Endothelial cell (in vitro differentiated cells): ENCODE measurements around the gene TCF19. TPM values are rescaled to one million over a fixed set of nuclear protein-coding genes. Genes with fewer than 3 reads are reported as not detected.

Source experiments
- DNase-seq: peaks from one replicate; pipeline ENCODE4 v3.0.0; 2021; ENCODE audit warnings: low spot score
- H3K27ac Mint-ChIP-seq: one replicate; pipeline ENCODE4 v1.8.0; 2021; ENCODE audit warnings: mixed read lengths, inconsistent platforms; ENCODE audit not compliant: unreplicated experiment
- H3K27me3 Mint-ChIP-seq: one replicate; pipeline ENCODE4 v1.8.0; 2021; ENCODE audit warnings: mild to moderate bottlenecking, moderate library complexity, mixed read lengths, inconsistent platforms; ENCODE audit not compliant: unreplicated experiment
- H3K36me3 Mint-ChIP-seq: one replicate; pipeline ENCODE4 v1.8.0; 2021; ENCODE audit warnings: mild to moderate bottlenecking, low read depth, mixed read lengths, inconsistent platforms; ENCODE audit not compliant: unreplicated experiment
- H3K4me1 Mint-ChIP-seq: one replicate; pipeline ENCODE4 v1.8.0; 2021; ENCODE audit warnings: mild to moderate bottlenecking, mixed read lengths, inconsistent platforms; ENCODE audit not compliant: unreplicated experiment
- H3K4me3 Mint-ChIP-seq: one replicate; pipeline ENCODE4 v1.8.0; 2021; ENCODE audit warnings: mild to moderate bottlenecking, mixed read lengths, inconsistent platforms; ENCODE audit not compliant: unreplicated experiment
- H3K9me3 Mint-ChIP-seq: one replicate; pipeline ENCODE4 v1.8.0; 2021; ENCODE audit warnings: mixed read lengths, inconsistent platforms; ENCODE audit not compliant: unreplicated experiment
- CTCF ChIP-seq: fragments of 200-600 bp; sonication (generic); IDR thresholded peaks from one replicate; pipeline ENCODE4 v1.5.0; 2021; ENCODE audit warnings: antibody characterized with exemption; ENCODE audit not compliant: unreplicated experiment
- total RNA-seq: library from RNA; stranded (reverse); fragmentation: NEBNext Ultra II Directional; extraction: Animal tissue kit (Norgen Biotek cat#: 25700); gene quantifications from one replicate; pipeline ENCODE4 v1.2.1, GENCODE V29; 2021; ENCODE audit not compliant: unreplicated experiment

TCF19 gene
- total RNA-seq, 1 donor from 2014 or later, result 17.2 TPM

GRCh38 chr6:31113861-31114540 is 44.4 kb upstream of the TCF19 start:
- Mint-ChIP-seq H3K27me3 (peaks cover 21% of the 10 kb centered on the region), H3K9me3 (no peaks in the 10 kb centered on the region), H3K4me3 (no peak overlapping the region), H3K36me3 (no peaks in the 10 kb centered on the region), H3K4me1 (peaks cover 12% of the 10 kb centered on the region), H3K27ac (no peak overlapping the region)
- no peak for TF ChIP-seq CTCF
- no peak for DNase-seq

GRCh38 chr6:31114541-31114878 is 43.9 kb upstream of the TCF19 start, which contains the start of gene PSORS1C1:
Gene PSORS1C1, plus strand, starts transcription at chr6:31114800. Its CDS starts 14,833 bp downstream, at chr6:31129633.
- no peak for TF ChIP-seq CTCF
- Mint-ChIP-seq H3K9me3 (no peaks in the 10 kb centered on the region), H3K4me1 (peaks cover 12% of the 10 kb centered on the region), H3K27me3 (peaks cover 21% of the 10 kb centered on the region), H3K27ac (peak within 1 kb of the TSS; percentile 82), H3K36me3 (no peaks in the 10 kb centered on the region), H3K4me3 (no peak within 1 kb of the TSS)
- no peak for DNase-seq

- no peak for DNase-seq
Observed at GRCh38 chr6:31114970-31115849, 43.2 kb upstream of the TCF19 start.

GRCh38 chr6:31115941-31116560 is 42.3 kb upstream of the TCF19 start:
- no peaks in the 10 kb centered on the region for H3K9me3 Mint-ChIP-seq
- H3K27me3 Mint-ChIP-seq, result peaks cover 16% of the 10 kb centered on the region
- H3K36me3 Mint-ChIP-seq, result no peaks in the 10 kb centered on the region
- H3K4me3 Mint-ChIP-seq, result no peak overlapping the region
- peaks cover 12% of the 10 kb centered on the region for H3K4me1 Mint-ChIP-seq
- H3K27ac Mint-ChIP-seq, result no peak overlapping the region
- no peak for TF ChIP-seq CTCF
- DNase-seq, result no peak

More at GRCh38 chr6:31114970-31115849, 43.2 kb upstream of the TCF19 start:
- Mint-ChIP-seq H3K27me3 (peaks cover 17% of the 10 kb centered on the region), H3K9me3 (no peaks in the 10 kb centered on the region), H3K4me1 (peaks cover 12% of the 10 kb centered on the region), H3K36me3 (no peaks in the 10 kb centered on the region), H3K27ac (peak overlapping the region; percentile 82), H3K4me3 (no peak overlapping the region)
- TF ChIP-seq CTCF, result no peak
